Neural progenitor cell (in vitro differentiated cells): ENCODE measurements around the gene MPZ. TPM values are rescaled to one million over a fixed set of nuclear protein-coding genes. Genes with fewer than 3 reads are reported as not detected.

Source experiments
- DNase-seq: peaks from one replicate; pipeline ENCODE4 v3.0.0-alpha.2; 2016; ENCODE audit warnings: low spot score
- H2AFZ ChIP-seq: fragments of 200-600 bp; sonication (generic); replicated peaks from 2 replicates; pipeline ENCODE4 v1.6.1; 2016; ENCODE audit warnings: antibody characterized with exemption
- H3F3A ChIP-seq: fragments of 200-600 bp; sonication (generic); 2 replicates; pipeline ENCODE4 v1.6.1; 2016; ENCODE audit warnings: antibody characterized with exemption, low read depth
- H3K27ac ChIP-seq: fragments of 200-600 bp; sonication (generic); 2 replicates; pipeline ENCODE4 v1.5.1; 2016; ENCODE audit warnings: mild to moderate bottlenecking
- H3K27me3 ChIP-seq: fragments of 200-600 bp; sonication (generic); 2 replicates; pipeline ENCODE4 v1.6.1; 2016; ENCODE audit warnings: mild to moderate bottlenecking, moderate library complexity
- H3K36me3 ChIP-seq: fragments of 200-600 bp; sonication (generic); 2 replicates; pipeline ENCODE4 v1.5.1; 2016
- H3K4me1 ChIP-seq: fragments of 200-600 bp; sonication (generic); 2 replicates; pipeline ENCODE4 v1.6.1; 2016; ENCODE audit warnings: mixed run types
- H3K4me2 ChIP-seq: fragments of 200-600 bp; sonication (generic); 2 replicates; pipeline ENCODE4 v1.6.1; 2016
- H3K4me3 ChIP-seq: fragments of 200-600 bp; sonication (generic); 2 replicates; pipeline ENCODE4 v1.5.1; 2016
- H3K79me2 ChIP-seq: fragments of 200-600 bp; sonication (generic); 2 replicates; pipeline ENCODE4 v1.6.1; 2016; ENCODE audit warnings: low read depth
- H3K9ac ChIP-seq: fragments of 200-600 bp; sonication (generic); 2 replicates; pipeline ENCODE4 v1.6.1; 2016
- H3K9me3 ChIP-seq: fragments of 200-600 bp; sonication (generic); 2 replicates; pipeline ENCODE4 v1.5.1; 2016; ENCODE audit warnings: low read depth
- H4K20me1 ChIP-seq: fragments of 200-600 bp; sonication (generic); 2 replicates; pipeline ENCODE4 v1.6.1; 2016; ENCODE audit warnings: low read depth
- H3K27ac Mint-ChIP-seq: 3 replicates; pipeline ENCODE4 v1.8.0; 2021; ENCODE audit warnings: mixed read lengths
- H3K27me3 Mint-ChIP-seq: 2 replicates; pipeline ENCODE4 v1.8.0; 2022; ENCODE audit warnings: low read depth, mild to moderate bottlenecking, inconsistent platforms, moderate library complexity, mixed read lengths; ENCODE audit not compliant: insufficient read depth
- H3K36me3 Mint-ChIP-seq: 3 replicates; pipeline ENCODE4 v1.8.0; 2021; ENCODE audit warnings: mixed read lengths
- H3K4me1 Mint-ChIP-seq: 3 replicates; pipeline ENCODE4 v1.8.0; 2021; ENCODE audit warnings: mixed read lengths
- H3K4me3 Mint-ChIP-seq: 3 replicates; pipeline ENCODE4 v1.8.0; 2021; ENCODE audit warnings: mild to moderate bottlenecking, moderate library complexity, mixed read lengths
- H3K9me3 Mint-ChIP-seq: 3 replicates; pipeline ENCODE4 v1.8.0; 2020; ENCODE audit warnings: mixed read lengths
- CTCF ChIP-seq: fragments of 200-600 bp; sonication (generic); IDR thresholded peaks from 2 replicates; pipeline ENCODE4 v1.5.1; 2017; ENCODE audit warnings: antibody characterized with exemption, mild to moderate bottlenecking
- EZH2 ChIP-seq: fragments of 200-600 bp; sonication (generic); IDR thresholded peaks from 2 replicates; pipeline ENCODE4 v1.6.1; 2017; ENCODE audit warnings: antibody characterized with exemption, mild to moderate bottlenecking, moderate library complexity
- EZH2phosphoT487 ChIP-seq: fragments of 200-600 bp; sonication (generic); IDR thresholded peaks from 2 replicates; pipeline ENCODE4 v1.6.1; 2017; ENCODE audit warnings: antibody characterized with exemption
- total RNA-seq: library from RNA; depleted of rRNA; stranded (reverse); fragments of >200 nt; gene quantifications from 2 replicates; pipeline ENCODE4 v1.2.3, GENCODE V29; 2015; ENCODE audit warnings: low replicate concordance

The MPZ gene
- total RNA-seq, 1 donor from 2014 or later: 1.1 TPM

DNA sequence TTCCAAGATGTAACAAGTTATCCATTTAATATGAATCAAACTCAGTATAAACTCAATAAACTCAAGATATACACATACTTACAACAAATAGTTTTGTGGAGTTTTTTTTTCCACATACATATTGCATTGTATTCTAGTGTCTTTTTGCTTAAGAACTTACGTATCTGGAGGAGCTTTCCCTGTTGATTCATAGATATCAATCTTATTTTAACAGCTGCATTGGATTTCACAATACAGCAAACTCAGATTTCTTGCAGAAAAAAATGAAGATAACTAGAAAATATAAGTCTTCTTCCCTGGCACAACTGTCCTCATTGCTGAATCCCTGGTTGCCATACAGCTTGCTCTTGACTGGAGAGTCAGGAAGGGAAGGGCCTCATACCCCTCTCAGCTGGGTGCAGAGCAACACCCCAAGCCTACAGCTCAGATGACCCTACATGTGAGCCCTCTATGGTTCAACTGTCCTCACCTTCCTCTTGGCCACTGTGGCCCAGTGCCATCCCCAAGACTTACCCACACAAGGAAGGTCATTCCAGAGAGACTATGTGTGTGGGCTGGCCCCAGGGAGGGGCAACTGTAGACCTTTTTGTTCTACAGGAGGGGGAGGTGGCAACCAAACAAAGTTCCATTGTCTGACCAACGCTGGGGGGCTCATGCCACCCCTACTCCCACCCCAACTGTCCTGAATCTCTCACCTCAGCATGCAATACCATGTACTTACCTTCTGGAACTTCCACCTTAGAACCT lies 1.7 kb downstream of the MPZ start:
- no peak overlapping the region for H2AFZ ChIP-seq
- no peak for DNase-seq
- H3K9me3 Mint-ChIP-seq: no peaks in the 10 kb centered on the region
- peaks cover 10% of the 10 kb centered on the region for H3K79me2 ChIP-seq
- no peaks in the 10 kb centered on the region for H4K20me1 ChIP-seq
- H3K27ac Mint-ChIP-seq: no peak overlapping the region
- H3K27me3 Mint-ChIP-seq: peaks cover 7% of the 10 kb centered on the region
- no peak overlapping the region for H3K4me2 ChIP-seq
- H3K9me3 ChIP-seq: no peaks in the 10 kb centered on the region
- H3K4me1 ChIP-seq: peaks cover 22% of the 10 kb centered on the region
- no peaks in the 10 kb centered on the region for H3K36me3 ChIP-seq
- no peaks in the 10 kb centered on the region for H3K27me3 ChIP-seq
- no peak overlapping the region for H3K4me3 ChIP-seq
- no peaks in the 10 kb centered on the region for H3K36me3 Mint-ChIP-seq
- peaks cover 16% of the 10 kb centered on the region for H3F3A ChIP-seq
- H3K4me3 Mint-ChIP-seq: no peak overlapping the region
- H3K9ac ChIP-seq: no peak overlapping the region
- TF ChIP-seq EZH2: no peak
- TF ChIP-seq EZH2phosphoT487: no peak
- TF ChIP-seq CTCF: no peak
- peaks cover 12% of the 10 kb centered on the region for H3K4me1 Mint-ChIP-seq
- H3K27ac ChIP-seq: no peak overlapping the region

GRCh38 chr1:161307230-161307768 lies 2.5 kb downstream of the MPZ start:
- H3K27me3 Mint-ChIP-seq: peaks cover 7% of the 10 kb centered on the region
- H3K4me2 ChIP-seq: no peak overlapping the region
- H3K27ac Mint-ChIP-seq: no peak overlapping the region
- no peak for DNase-seq
- H3K79me2 ChIP-seq: peaks cover 10% of the 10 kb centered on the region
- H3K27ac ChIP-seq: no peak overlapping the region
- H3K4me1 ChIP-seq: peaks cover 22% of the 10 kb centered on the region
- no peaks in the 10 kb centered on the region for H3K9me3 ChIP-seq
- peak overlapping the region; percentile 39 for H3K4me3 Mint-ChIP-seq
- H3K9ac ChIP-seq: no peak overlapping the region
- H4K20me1 ChIP-seq: no peaks in the 10 kb centered on the region
- H3K36me3 ChIP-seq: no peaks in the 10 kb centered on the region
- H3K4me3 ChIP-seq: no peak overlapping the region
- H2AFZ ChIP-seq: no peak overlapping the region
- H3K9me3 Mint-ChIP-seq: no peaks in the 10 kb centered on the region
- peaks cover 12% of the 10 kb centered on the region for H3K4me1 Mint-ChIP-seq
- TF ChIP-seq CTCF (no peak), EZH2phosphoT487 (no peak), EZH2 (no peak)
- no peaks in the 10 kb centered on the region for H3K36me3 Mint-ChIP-seq
- H3K27me3 ChIP-seq: no peaks in the 10 kb centered on the region
- peaks cover 20% of the 10 kb centered on the region for H3F3A ChIP-seq

- Histone ChIP-seq H3K4me1 (peaks cover 22% of the 10 kb centered on the region), H3F3A (peaks cover 20% of the 10 kb centered on the region), H3K79me2 (peaks cover 10% of the 10 kb centered on the region), H2AFZ (peak overlapping the region; percentile 94), H3K27me3 (no peaks in the 10 kb centered on the region), H3K4me2 (peak overlapping the region; percentile 94), H3K27ac (no peak overlapping the region), H4K20me1 (no peaks in the 10 kb centered on the region), H3K36me3 (no peaks in the 10 kb centered on the region), H3K9me3 (no peaks in the 10 kb centered on the region), H3K9ac (peak overlapping the region; percentile 7), H3K4me3 (peak overlapping the region; percentile 69)
- H3K36me3 Mint-ChIP-seq: no peaks in the 10 kb centered on the region
- peaks cover 12% of the 10 kb centered on the region for H3K4me1 Mint-ChIP-seq
- peaks cover 7% of the 10 kb centered on the region for H3K27me3 Mint-ChIP-seq
- peak; percentile 35 for TF ChIP-seq EZH2
- peak; percentile 65 for TF ChIP-seq CTCF
- no peak for TF ChIP-seq EZH2phosphoT487
- peak; percentile 93 for DNase-seq
- H3K27ac Mint-ChIP-seq: peak overlapping the region; percentile 85
- peak overlapping the region; percentile 92 for H3K4me3 Mint-ChIP-seq
- H3K9me3 Mint-ChIP-seq: no peaks in the 10 kb centered on the region
Observed at GRCh38 chr1:161305867-161306519, 3.8 kb downstream of the MPZ start.
